AG09319 (cell line): Measurements from ENCODE around the gene HPD.
"Not testable (repeated sequence)": the region's sequence is repeated elsewhere in the genome, so short reads cannot be mapped to it uniquely, and the experiment has no call there.

Source experiments
- DNase-seq: peaks from one replicate; pipeline ENCODE4 v3.0.0-alpha.2; 2010; ENCODE audit warnings: low read depth; ENCODE audit errors: extremely low read depth
- CTCF ChIP-seq: IDR thresholded peaks from 2 replicates; pipeline ENCODE4 v1.5.1; 2011; ENCODE audit warnings: low read depth, mild to moderate bottlenecking, inconsistent platforms, low read length, moderate library complexity

Gene HPD

GRCh38 chr12:121793838-121794533 is 64.7 kb downstream of the HPD start:
- TF ChIP-seq CTCF: peak; percentile 100

GRCh38 chr12:121793440-121793837 is 65.2 kb downstream of the HPD start, which contains the start of gene RHOF:
Gene RHOF (minus strand): TSS chr12:121793688. CDS start chr12:121793633, 55 bp downstream.
- no peak for DNase-seq

More at GRCh38 chr12:121793838-121794533, 64.7 kb downstream of the HPD start:
- peak; percentile 83 for DNase-seq

GRCh38 chr12:121792607-121793439 is 65.8 kb downstream of the HPD start:
- DNase-seq: no peak

More at GRCh38 chr12:121793440-121793837, 65.2 kb downstream of the HPD start, which contains the start of gene RHOF:
- TF ChIP-seq CTCF: no peak

GRCh38 chr12:121791671-121792551 is 66.7 kb downstream of the HPD start:
- TF ChIP-seq CTCF: no peak

More at GRCh38 chr12:121792607-121793439, 65.8 kb downstream of the HPD start:
- no peak for TF ChIP-seq CTCF

GRCh38 chr12:121790785-121791184 is 67.9 kb downstream of the HPD start:
- not testable (repeated sequence) for DNase-seq

More at GRCh38 chr12:121791671-121792551, 66.7 kb downstream of the HPD start:
- DNase-seq: no peak

- no peak for TF ChIP-seq CTCF
- no peak for DNase-seq
These were observed 68.6 kb downstream of the HPD start for GRCh38 chr12:121789800-121790728.
